Embryonic facial prominence (tissue), 1 donor: ENCODE measurements around the gene GGA1.
A peak's percentile ranks its signal among the peaks of the same experiment; 100 is the strongest.

Experiments used
- DNase-seq: peaks from one replicate; pipeline ENCODE4 v3.0.0-alpha.2; 2016; ENCODE audit errors: extremely low spot score

GGA1 gene

DNA sequence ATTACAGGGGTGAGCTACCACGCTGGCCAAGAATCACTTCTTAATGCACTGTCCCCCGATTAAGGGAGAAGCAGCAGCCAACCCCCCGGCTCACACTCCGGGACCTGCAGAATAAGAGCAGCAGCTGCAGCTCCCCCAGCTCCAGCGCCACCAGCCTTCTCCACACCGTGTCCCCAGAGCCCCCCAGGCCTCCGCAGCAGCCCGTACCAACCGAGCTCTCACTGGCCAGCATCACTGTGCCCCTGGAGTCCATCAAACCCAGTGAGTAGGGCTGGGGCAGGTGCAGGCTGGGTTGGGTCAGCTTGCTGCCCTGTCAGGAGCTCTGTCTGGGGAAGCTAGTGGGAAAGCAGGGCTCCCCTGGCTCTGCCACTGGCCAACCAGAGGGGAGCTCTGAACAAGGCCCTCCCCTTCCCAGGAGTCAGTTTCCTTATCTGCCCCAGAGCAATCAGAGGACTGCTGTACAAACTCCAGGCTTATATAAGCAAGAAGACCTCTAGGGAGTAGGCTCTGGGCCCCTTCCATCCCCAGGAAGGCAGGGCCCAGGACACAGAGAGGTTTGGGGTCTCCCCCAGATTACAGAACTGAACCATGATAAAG is 22.3 kb downstream of the GGA1 start:
- no peak for DNase-seq

DNA sequence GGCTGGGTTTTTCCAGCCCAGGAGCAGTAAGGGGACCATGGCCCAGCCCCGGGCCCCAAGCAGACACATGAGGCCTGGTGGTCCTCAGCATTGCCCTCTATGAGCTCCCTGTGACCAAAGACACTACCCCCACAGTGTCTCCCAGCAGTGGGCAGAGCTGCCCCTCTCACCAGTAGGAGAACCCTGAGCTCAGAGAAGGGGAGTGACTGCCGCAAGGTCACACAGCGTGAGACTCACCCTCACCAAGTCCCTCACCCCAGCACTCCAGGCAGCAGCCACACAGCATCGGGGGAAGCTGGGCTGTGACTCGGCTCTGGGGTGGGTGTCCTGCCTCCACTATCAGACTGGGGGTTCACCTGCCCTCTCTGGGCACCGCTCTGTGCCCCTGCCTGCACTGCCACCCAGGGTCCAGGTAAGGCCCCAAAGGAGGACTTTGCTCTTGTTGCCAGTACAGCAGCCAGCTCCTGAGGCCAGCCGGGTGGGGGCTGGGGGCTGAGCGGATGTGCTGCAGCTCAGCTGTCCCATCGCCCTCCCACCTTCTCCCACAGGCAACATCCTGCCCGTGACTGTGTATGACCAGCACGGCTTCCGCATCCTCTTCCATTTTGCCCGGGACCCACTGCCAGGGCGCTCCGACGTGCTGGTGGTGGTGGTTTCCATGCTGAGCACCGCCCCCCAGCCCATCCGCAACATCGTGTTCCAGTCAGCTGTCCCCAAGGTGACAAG is 23.0 kb downstream of the GGA1 start:
- no peak for DNase-seq

GRCh38 chr22:37632174-37633088 is 23.8 kb downstream of the GGA1 start:
- DNase-seq = no peak

GRCh38 chr22:37633089-37633624 is 24.5 kb downstream of the GGA1 start:
- no peak for DNase-seq

- DNase-seq = peak; percentile 76
These were observed 25.2 kb downstream of the GGA1 start for GRCh38 chr22:37633625-37634416.

DNA sequence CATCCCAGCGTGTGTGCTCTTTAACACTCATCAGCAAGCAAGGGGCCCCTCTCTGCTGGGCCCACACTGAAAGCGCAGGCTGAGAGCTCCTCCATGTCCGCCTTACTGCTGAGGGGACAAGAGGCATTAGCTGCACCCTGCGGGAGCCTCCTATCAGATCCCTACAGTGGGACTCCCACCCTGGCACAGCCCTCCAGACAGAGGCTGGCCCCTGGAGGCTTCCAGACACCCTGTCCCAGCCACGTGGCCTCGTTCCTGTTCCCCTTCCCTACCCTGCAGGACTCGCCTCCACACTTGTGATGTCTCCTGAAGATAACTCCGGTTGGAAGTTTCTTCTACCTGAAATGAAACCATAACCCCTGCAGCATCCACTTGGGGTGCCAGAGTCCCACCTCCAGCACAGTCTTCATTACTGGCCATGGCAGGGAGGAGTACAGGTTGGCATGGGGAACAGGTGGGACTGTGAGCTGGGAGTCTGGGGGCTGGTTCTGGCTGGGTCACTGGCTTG is 25.8 kb downstream of the GGA1 start:
- no peak for DNase-seq

GRCh38 chr22:37635157-37635556 is 26.5 kb downstream of the GGA1 start:
- DNase-seq = no peak

- DNase-seq = no peak
These were observed 27.7 kb downstream of the GGA1 start for GRCh38 chr22:37636186-37636948.

DNA sequence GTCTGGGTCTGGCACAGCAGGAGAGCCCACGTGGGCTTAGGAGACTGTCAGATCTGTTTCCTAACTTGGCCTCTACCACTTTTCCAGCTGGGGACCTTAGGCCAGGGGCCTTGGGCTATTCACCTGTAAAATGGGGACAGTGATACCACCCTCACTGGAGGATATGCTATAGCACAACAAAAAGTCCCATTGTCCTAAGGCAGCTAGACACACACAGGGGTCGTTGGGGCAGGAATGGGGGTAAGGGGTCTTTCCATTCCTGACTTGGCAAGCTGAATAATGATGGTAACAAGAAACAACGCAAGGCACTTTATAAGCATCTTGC is 28.3 kb downstream of the GGA1 start:
- no peak for DNase-seq

GRCh38 chr22:37638391-37639069 is 29.9 kb downstream of the GGA1 start:
- DNase-seq = no peak

- no peak for DNase-seq
These were observed 30.6 kb downstream of the GGA1 start, which contains the start of gene SH3BP1 for GRCh38 chr22:37639070-37639760. TSS of gene SH3BP1 (plus strand) at chr22:37639669. CDS start at chr22:37639788, 119 bp downstream.

DNA sequence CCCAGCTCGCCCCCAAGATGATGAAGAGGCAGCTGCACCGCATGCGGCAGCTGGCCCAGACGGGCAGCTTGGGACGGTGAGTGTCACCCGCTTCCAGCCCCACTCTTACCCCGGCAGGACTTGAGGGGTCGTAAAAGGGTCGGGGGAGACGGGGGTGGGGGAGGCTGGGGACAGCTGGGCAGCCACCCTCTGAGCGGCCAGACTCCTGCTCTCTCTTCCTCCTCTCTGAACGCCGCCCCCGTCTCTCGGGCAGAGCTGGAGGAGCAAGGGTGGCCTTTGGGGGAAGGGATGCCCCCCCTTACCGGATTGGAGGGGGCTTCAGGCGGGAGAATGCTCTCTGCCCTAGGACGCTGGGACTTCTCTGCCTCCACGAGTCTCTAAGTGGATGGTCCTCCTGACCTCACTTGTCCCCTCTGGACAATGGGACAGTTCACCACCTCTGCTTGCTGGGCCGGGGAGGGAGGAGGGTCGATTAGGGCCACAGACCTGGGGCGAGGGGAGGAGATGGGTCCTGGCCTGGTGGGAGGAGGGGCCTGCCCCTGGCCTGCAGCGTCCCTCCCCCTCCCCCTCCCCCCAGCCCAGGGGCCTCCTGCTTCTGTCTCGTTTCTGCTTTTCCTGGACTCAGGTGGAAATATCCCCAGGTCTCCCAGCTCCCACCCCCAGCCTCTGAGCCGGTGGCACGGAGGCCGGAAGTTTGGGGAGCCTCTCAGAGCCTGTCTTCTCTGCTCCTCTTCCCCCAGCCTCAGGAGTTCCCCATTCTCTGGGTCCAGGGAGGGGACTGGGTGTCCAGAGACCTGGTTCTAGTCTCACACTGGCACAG is 31.3 kb downstream of the GGA1 start:
- DNase-seq = no peak

- DNase-seq = no peak
These were observed 32.2 kb downstream of the GGA1 start for GRCh38 chr22:37640591-37641560.

- no peak for DNase-seq
These were observed 32.9 kb downstream of the GGA1 start for GRCh38 chr22:37641561-37641949.

- peak; percentile 45 for DNase-seq
These were observed 34.7 kb downstream of the GGA1 start for GRCh38 chr22:37643225-37643847.

DNA sequence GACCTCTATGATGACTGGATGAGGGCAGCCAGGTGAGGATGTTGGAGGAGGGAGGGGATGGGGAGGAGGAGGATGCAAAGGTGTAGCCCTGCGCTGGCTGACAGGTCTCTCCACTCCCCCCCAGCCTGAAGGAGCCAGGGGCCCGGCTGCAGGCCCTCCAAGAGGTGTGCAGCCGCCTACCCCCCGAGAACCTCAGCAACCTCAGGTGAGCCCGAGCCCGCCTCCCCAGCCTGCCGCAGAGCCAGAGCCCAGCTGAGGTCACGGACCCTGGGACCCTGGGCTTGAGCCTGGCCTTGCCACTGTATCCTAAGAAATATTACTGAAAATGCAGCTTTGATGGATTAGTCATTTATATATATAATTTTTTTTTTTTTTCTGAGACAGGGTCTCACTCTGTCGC is 38.7 kb downstream of the GGA1 start:
- DNase-seq = no peak

DNA sequence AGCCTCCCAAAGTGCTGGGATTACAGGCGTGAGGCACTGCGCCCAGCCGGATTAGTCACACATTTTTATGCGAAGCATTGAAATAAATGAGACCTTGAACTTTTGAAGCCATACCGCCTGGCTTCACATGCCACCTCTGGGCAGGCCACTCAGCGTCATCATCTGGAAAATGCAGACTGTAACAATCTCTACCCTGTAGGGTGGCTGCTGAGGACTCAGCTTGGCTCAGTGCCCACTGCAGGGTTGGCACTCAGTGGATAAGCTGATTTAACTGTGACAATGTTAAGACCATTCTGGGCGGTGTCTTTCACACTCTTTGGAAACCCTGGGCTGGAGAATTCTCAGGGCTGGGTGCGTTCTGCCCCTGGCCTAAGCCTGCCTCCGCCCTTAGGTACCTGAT is 39.3 kb downstream of the GGA1 start:
- no peak for DNase-seq
